Spleen (tissue), 7 donors: ENCODE results near the gene SLC25A34.
A peak's percentile ranks its signal among the peaks of the same experiment; 100 is the strongest.

Source experiments
- CTCF ChIP-seq, 11 experiments: fragments of 200-600 bp in 7 of 11; fragments of 450-650 bp in 4 of 11; sonication (generic) in 4 of 11; IDR thresholded peaks in 8 of 11; conservative IDR thresholded peaks in 3 of 11; 1 replicate in 7 of 11; 2 replicates in 4 of 11; pipeline versions ENCODE4 v1.4.0 to v1.8.0; 2016 to 2021; ENCODE audit warnings: antibody characterized with exemption in 11 of 11, inconsistent platforms in 4 of 11, mild to moderate bottlenecking in 1 of 11
- POLR2A ChIP-seq, 3 donors: fragments of 450-650 bp; IDR thresholded peaks; one replicate each; pipeline ENCODE4 v1.5.1; 2017; ENCODE audit warnings: antibody characterized with exemption in 3 of 3, mild to moderate bottlenecking in 1 of 3
- POLR2AphosphoS5 ChIP-seq, 3 donors: sonication (generic); formaldehyde crosslinking; IDR thresholded peaks; one replicate each; pipeline ENCODE4 v1.5.1; 2017; ENCODE audit warnings: antibody characterized with exemption in 3 of 3
- donor health status: DM: no; HTN: no; CAD: no; lungs with moderate emphysema.
- donor health status: DM: no; HTN: no; CAD: no.
- donor health status: DM: no; HTN: no; CAD: no.

- TF ChIP-seq POLR2A (IDR thresholded peaks at IDR 0.05) (no peak), CTCF (IDR thresholded peaks at IDR 0.05 in 8 of 11, conservative IDR thresholded peaks at IDR 0.05 in 3 of 11) (no peak), POLR2AphosphoS5 (IDR thresholded peaks at IDR 0.05) (peak in 1 of 3 donors; percentile 46)
Observed at GRCh38 chr1:15723631-15724246, 12.3 kb upstream of the SLC25A34 start.
